OCI-LY1 (cell line): ENCODE data around the gene DTNB.

Experiments
- H2AFZ ChIP-seq: fragments of 200-600 bp; sonication (generic), shearing (Covaris generic); 2 replicates; pipeline ENCODE4 v1.6.0; 2014; ENCODE audit warnings: antibody characterized with exemption, mild to moderate bottlenecking, low read length
- H3F3A ChIP-seq: fragments of 200-600 bp; sonication (generic), shearing (Covaris generic); 2 replicates; pipeline ENCODE4 v1.6.0; 2014; ENCODE audit warnings: mild to moderate bottlenecking, antibody characterized with exemption, low read length, moderate library complexity; ENCODE audit not compliant: insufficient read depth
- H3K27ac ChIP-seq: fragments of 200-600 bp; sonication (generic); 2 replicates; pipeline ENCODE4 v1.5.1; 2014; ENCODE audit warnings: low read length, mixed run types, mild to moderate bottlenecking, low read depth; ENCODE audit not compliant: poor library complexity, severe bottlenecking
- H3K27me3 ChIP-seq: fragments of 200-600 bp; sonication (generic); 2 replicates; pipeline ENCODE4 v1.6.0; 2014; ENCODE audit warnings: antibody characterized with exemption, mild to moderate bottlenecking, low read length, moderate library complexity; ENCODE audit not compliant: insufficient read depth
- H3K36me3 ChIP-seq: fragments of 200-600 bp; sonication (generic); 2 replicates; pipeline ENCODE4 v1.6.1; 2014; ENCODE audit warnings: mild to moderate bottlenecking, antibody characterized with exemption, low read length, moderate library complexity, mixed read lengths; ENCODE audit not compliant: insufficient read depth
- H3K4me1 ChIP-seq: fragments of 200-600 bp; sonication (generic); 2 replicates; pipeline ENCODE4 v1.5.1; 2014; ENCODE audit warnings: mild to moderate bottlenecking, low read length, moderate library complexity; ENCODE audit not compliant: insufficient read depth, severe bottlenecking
- H3K4me2 ChIP-seq: fragments of 200-600 bp; sonication (generic), shearing (Covaris generic); 2 replicates; pipeline ENCODE4 v1.6.1; 2014; ENCODE audit warnings: low read length
- H3K4me3 ChIP-seq: fragments of 200-600 bp; sonication (generic); 2 replicates; pipeline ENCODE4 v1.5.1; 2014; ENCODE audit warnings: low read length, low read depth, mild to moderate bottlenecking, mixed read lengths; ENCODE audit not compliant: poor library complexity, severe bottlenecking
- H3K79me2 ChIP-seq: fragments of 200-600 bp; shearing (Covaris generic); 2 replicates; pipeline ENCODE4 v1.6.1; 2016; ENCODE audit warnings: mixed run types, low read length, mixed read lengths; ENCODE audit not compliant: insufficient read depth
- H3K9ac ChIP-seq: fragments of 200-600 bp; sonication (generic), shearing (Covaris generic); 2 replicates; pipeline ENCODE4 v1.6.1; 2014; ENCODE audit warnings: mild to moderate bottlenecking, low read length, mixed read lengths
- H3K9me2 ChIP-seq: fragments of 200-600 bp; sonication (generic), shearing (Covaris generic); 2 replicates; pipeline ENCODE4 v1.6.1; 2014; ENCODE audit warnings: low read depth, mild to moderate bottlenecking, low read length, mixed read lengths
- H3K9me3 ChIP-seq: fragments of 200-600 bp; shearing (Covaris generic); 2 replicates; pipeline ENCODE4 v1.6.1; 2014; ENCODE audit warnings: low read length, mixed read lengths
- H4K20me1 ChIP-seq: fragments of 200-600 bp; sonication (generic), shearing (Covaris generic); 2 replicates; pipeline ENCODE4 v1.6.0; 2016; ENCODE audit warnings: mild to moderate bottlenecking, low read length; ENCODE audit not compliant: insufficient read depth
- CTCF ChIP-seq: fragments of 200-600 bp; sonication (generic), shearing (Covaris generic); IDR thresholded peaks from 2 replicates; pipeline ENCODE4 v1.5.1; 2017; ENCODE audit warnings: mild to moderate bottlenecking, antibody characterized with exemption, low read length, moderate library complexity, mixed read lengths
- EZH2 ChIP-seq: fragments of 200-600 bp; sonication (generic), shearing (Covaris generic); IDR thresholded peaks from 2 replicates; pipeline ENCODE4 v1.8.0; 2017; ENCODE audit warnings: borderline replicate concordance, mixed run types, mild to moderate bottlenecking, antibody characterized with exemption, low read length, moderate library complexity, mixed read lengths

Gene DTNB

DNA sequence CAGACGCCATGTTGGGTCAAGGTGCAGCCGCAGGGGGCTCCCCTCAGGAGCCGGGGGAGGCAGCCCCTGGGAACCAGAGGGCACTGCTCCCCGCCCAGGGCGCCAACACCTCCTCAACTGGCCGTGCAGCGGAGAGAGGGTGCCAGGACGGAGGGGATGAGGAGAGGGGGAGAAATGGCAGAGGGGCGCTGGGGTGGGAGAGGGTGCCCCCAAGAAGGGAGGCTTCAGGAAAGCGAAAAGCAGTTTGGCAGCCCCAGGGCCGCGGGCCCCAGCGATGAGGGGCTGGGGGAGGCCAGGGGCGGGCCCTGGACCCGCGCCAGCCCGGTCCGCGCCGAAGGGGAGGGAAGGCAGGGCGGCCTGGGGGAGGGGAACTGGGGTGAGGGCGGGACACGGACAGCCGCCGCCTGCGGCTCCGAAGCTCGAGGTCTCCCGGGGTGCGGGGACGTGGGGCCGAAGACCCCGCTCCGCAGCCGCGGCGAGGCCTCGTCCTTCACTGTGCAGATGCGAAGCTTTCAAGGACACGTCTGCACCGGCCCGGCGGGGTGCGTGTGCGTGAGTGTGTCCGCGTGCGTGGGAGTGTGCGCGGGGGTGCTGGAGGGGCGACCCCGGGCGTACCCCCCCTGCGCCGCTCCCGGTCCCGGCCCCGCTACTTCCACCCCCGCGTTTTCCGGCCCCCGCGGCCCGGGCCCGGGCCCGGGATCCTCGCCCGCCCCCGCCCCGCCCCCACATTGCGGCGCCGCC is 333.0 kb downstream of the DTNB start:
- H3K79me2 ChIP-seq, result no peaks in the 10 kb centered on the region
- H3K4me3 ChIP-seq, result peak overlapping the region; percentile 46
- no peak overlapping the region for H2AFZ ChIP-seq
- H3K4me2 ChIP-seq, result peak overlapping the region; percentile 57
- no peak overlapping the region for H3K9ac ChIP-seq
- H3K27ac ChIP-seq, result no peak overlapping the region
- H3K4me1 ChIP-seq, result peaks cover 6% of the 10 kb centered on the region
- no peaks in the 10 kb centered on the region for H3K36me3 ChIP-seq
- no peaks in the 10 kb centered on the region for H3F3A ChIP-seq
- TF ChIP-seq CTCF, result no peak
- no peak for TF ChIP-seq EZH2
- no peaks in the 10 kb centered on the region for H3K9me3 ChIP-seq
- H3K27me3 ChIP-seq, result peaks cover 4% of the 10 kb centered on the region; the same call in 1 of the 2 replicates
- no peaks in the 10 kb centered on the region for H3K9me2 ChIP-seq
- H4K20me1 ChIP-seq, result no peaks in the 10 kb centered on the region

DNA sequence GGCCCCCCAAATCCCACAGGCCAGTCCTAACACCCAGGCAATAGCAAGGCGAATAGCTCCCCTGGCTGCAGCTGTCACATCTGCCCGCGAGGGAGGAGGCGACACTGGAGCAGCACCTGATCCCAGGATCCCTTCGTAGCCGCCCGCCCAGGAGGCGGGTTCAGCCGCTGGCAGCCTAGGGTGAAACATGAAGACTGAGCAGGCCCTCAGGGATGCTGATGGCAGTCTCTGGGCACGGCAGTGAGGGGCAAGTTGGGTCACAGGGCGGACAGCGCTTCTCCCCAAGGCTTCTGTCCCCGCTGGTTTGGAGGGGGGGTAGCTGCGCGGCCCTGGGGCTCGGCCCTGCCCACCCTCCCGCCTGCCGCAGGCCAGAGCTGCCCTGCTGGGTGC is 333.6 kb downstream of the DTNB start:
- TF ChIP-seq EZH2 (no peak), CTCF (no peak)
- no peaks in the 10 kb centered on the region for H4K20me1 ChIP-seq
- no peaks in the 10 kb centered on the region for H3K36me3 ChIP-seq
- H3K9me2 ChIP-seq, result no peaks in the 10 kb centered on the region
- peaks cover 4% of the 10 kb centered on the region; the same call in 1 of the 2 replicates for H3K27me3 ChIP-seq
- H3K9me3 ChIP-seq, result no peaks in the 10 kb centered on the region
- no peak overlapping the region for H3K4me3 ChIP-seq
- no peak overlapping the region for H3K9ac ChIP-seq
- H3K4me1 ChIP-seq, result peaks cover 6% of the 10 kb centered on the region
- H3K4me2 ChIP-seq, result no peak overlapping the region; the same call in 1 of the 2 replicates
- no peak overlapping the region for H2AFZ ChIP-seq
- H3F3A ChIP-seq, result no peaks in the 10 kb centered on the region
- H3K79me2 ChIP-seq, result no peaks in the 10 kb centered on the region
- no peak overlapping the region for H3K27ac ChIP-seq

DNA sequence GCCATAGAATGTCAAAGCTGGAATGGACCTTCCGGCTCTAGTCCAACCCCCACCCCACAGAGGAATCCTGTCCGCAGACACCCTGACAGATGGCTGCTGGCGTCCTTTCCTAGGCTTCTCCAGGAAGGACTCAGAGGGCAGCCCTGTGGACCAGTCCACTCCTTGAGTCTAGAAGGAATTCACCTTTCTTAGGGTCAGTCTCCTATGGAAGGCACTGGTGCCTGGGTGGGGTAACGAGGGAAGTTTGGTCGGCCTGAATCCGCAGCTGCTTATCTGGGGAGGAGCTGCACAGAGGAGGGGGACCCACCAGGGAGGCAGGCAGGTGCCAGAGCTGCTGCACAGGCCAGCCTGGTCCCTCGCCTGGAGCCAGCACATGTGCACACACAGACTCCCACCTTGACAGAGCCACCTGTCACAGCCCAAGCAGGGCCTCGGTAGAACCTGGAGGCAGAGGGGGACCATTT is 334.1 kb downstream of the DTNB start:
- H3K9me3 ChIP-seq, result no peaks in the 10 kb centered on the region
- H3K4me1 ChIP-seq, result peaks cover 6% of the 10 kb centered on the region
- TF ChIP-seq CTCF, result no peak
- TF ChIP-seq EZH2, result no peak
- peaks cover 4% of the 10 kb centered on the region; the same call in 1 of the 2 replicates for H3K27me3 ChIP-seq
- H3K4me3 ChIP-seq, result no peak overlapping the region
- no peaks in the 10 kb centered on the region for H3K36me3 ChIP-seq
- no peaks in the 10 kb centered on the region for H4K20me1 ChIP-seq
- no peaks in the 10 kb centered on the region for H3F3A ChIP-seq
- H3K27ac ChIP-seq, result no peak overlapping the region
- H3K9me2 ChIP-seq, result no peaks in the 10 kb centered on the region
- H2AFZ ChIP-seq, result no peak overlapping the region
- no peak overlapping the region for H3K4me2 ChIP-seq
- H3K79me2 ChIP-seq, result no peaks in the 10 kb centered on the region
- H3K9ac ChIP-seq, result no peak overlapping the region
